ENCODE measurements around the gene DENND2A. TPM values are rescaled to one million over a fixed set of nuclear protein-coding genes. Genes with fewer than 3 reads are reported as not detected.

The DENND2A gene
- total and polyA plus RNA-seq, 4 donors, result 1.2 to 7.4 (median 2.3) TPM

DNA sequence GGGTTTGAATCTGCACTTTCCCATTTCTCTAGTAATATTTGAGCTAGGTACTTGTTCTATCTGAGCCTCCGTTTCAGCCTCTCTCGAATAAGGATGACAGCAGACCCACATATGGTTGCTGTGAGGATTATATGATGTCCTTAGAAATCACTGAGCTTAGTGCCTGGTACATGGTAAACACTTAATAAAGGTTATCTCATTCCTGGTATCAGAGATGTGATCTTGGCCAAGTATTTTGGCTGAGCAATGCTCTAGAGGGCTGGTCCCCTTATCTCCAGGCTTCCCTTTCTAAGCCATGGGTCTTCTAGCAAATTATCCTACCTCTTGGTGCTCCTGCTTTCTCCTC is 160.9 kb downstream of the DENND2A start:
- H3K4me3 ChIP-seq (ENCODE audit: low read depth in 1 of 3, low read length in 3 of 3), result peak overlapping the region; percentile 70 to 100 (median 82)
- peak overlapping the region; percentile 92 to 94 for H3K27ac ChIP-seq (ENCODE audit: low read depth in 1 of 2, low read length in 2 of 2)
- H3K9me3 ChIP-seq (ENCODE audit: control insufficient read depth in 4 of 4, low read length in 3 of 4), result no peaks in the 10 kb centered on the region
- peaks cover 3 to 26% (median 18%) of the 10 kb centered on the region in 4 donors for H3K4me1 ChIP-seq (ENCODE audit: control insufficient read depth in 4 of 4, insufficient read depth in 4 of 4, low read length in 3 of 4)
- H3K27me3 ChIP-seq (ENCODE audit: control insufficient read depth in 4 of 4, insufficient read depth in 4 of 4, low read length in 3 of 4), result no peaks in the 10 kb centered on the region
- H3K36me3 ChIP-seq (ENCODE audit: control insufficient read depth in 4 of 4, insufficient read depth in 3 of 4, low read depth in 1 of 4, low read length in 3 of 4), result no peaks in the 10 kb centered on the region
- DNase-seq (ENCODE audit: low spot score), result no peak
- H3K9ac ChIP-seq (ENCODE audit: low read depth in 1 of 2, low read length in 2 of 2), result peak overlapping the region in 1 of 2 donors; percentile 29
- WGBS, result 4% methylated on average over 2 of the region's 2 CpGs
- TF ChIP-seq FOXA2 (IDR thresholded peaks at IDR 0.05), result no peak
- no peak for TF ChIP-seq HNF4G (IDR thresholded peaks at IDR 0.05)
- no peak for TF ChIP-seq YY1 (IDR thresholded peaks at IDR 0.05)
- TF ChIP-seq GABPA (IDR thresholded peaks at IDR 0.05 in 1 of 2, conservative IDR thresholded peaks at IDR 0.05 in 1 of 2), result no peak
- TF ChIP-seq, protein P1, sequence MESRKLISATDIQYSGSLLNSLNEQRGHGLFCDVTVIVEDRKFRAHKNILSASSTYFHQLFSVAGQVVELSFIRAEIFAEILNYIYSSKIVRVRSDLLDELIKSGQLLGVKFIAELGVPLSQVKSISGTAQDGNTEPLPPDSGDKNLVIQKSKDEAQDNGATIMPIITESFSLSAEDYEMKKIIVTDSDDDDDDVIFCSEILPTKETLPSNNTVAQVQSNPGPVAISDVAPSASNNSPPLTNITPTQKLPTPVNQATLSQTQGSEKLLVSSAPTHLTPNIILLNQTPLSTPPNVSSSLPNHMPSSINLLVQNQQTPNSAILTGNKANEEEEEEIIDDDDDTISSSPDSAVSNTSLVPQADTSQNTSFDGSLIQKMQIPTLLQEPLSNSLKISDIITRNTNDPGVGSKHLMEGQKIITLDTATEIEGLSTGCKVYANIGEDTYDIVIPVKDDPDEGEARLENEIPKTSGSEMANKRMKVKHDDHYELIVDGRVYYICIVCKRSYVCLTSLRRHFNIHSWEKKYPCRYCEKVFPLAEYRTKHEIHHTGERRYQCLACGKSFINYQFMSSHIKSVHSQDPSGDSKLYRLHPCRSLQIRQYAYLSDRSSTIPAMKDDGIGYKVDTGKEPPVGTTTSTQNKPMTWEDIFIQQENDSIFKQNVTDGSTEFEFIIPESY (IDR thresholded peaks at IDR 0.05), result no peak
- TF ChIP-seq, protein P2, sequence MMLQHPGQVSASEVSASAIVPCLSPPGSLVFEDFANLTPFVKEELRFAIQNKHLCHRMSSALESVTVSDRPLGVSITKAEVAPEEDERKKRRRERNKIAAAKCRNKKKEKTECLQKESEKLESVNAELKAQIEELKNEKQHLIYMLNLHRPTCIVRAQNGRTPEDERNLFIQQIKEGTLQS (IDR thresholded peaks at IDR 0.05), result no peak
- TF ChIP-seq, protein P3, sequence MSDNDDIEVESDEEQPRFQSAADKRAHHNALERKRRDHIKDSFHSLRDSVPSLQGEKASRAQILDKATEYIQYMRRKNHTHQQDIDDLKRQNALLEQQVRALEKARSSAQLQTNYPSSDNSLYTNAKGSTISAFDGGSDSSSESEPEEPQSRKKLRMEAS (IDR thresholded peaks at IDR 0.05), result no peak
- no peak for TF ChIP-seq SP1 (IDR thresholded peaks at IDR 0.05)

DNA sequence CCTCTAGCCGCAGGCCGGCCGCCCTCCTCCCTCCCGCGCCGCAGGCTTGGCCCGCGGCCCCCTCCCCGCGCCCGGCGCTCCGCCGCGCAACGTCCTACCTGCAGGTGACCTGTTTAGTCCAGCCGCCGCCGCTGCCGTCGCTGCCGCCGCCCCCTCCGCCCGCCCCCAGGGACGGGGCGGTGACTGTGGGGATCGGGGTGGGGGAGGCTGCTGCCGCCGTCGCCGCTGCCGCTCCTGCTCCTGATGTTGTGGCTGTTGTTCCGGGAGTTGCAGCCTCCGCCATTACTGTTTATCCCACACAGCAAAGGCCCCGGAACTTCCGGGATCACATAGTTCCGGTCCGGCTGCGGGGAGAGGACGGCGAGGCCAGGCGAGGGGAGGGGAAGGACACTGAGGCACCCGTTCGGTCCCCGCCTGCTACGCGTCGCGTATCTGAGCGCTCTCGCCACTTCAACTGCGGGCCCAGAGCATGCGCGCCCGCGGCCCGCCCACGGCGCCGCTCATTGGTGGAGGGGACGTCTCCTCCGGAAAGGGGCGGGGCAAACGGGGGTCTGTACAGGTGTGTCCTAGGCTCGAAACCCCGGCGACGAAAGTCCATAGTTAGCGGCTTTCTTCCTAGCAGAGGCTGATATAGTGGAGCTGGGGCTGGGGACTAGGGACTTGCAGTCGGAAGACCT is 161.4 kb downstream of the DENND2A start, which contains the start of gene MKRN1:
TSS of gene MKRN1 (minus strand) at position 444 of the 677 bp plus-strand sequence. CDS start at position 283, 161 bp downstream.
- H3K27me3 ChIP-seq (ENCODE audit: control insufficient read depth in 4 of 4, insufficient read depth in 4 of 4, low read length in 3 of 4), result no peaks in the 10 kb centered on the region
- H3K27ac ChIP-seq (ENCODE audit: low read depth in 1 of 2, low read length in 2 of 2), result peak within 1 kb of the TSS; percentile 92 to 94
- H3K36me3 ChIP-seq (ENCODE audit: control insufficient read depth in 4 of 4, insufficient read depth in 3 of 4, low read depth in 1 of 4, low read length in 3 of 4), result no peaks in the 10 kb centered on the region
- peak within 1 kb of the TSS; percentile 85 to 100 (median 93) for H3K4me3 ChIP-seq (ENCODE audit: low read depth in 1 of 3, low read length in 3 of 3)
- H3K9me3 ChIP-seq (ENCODE audit: control insufficient read depth in 4 of 4, low read length in 3 of 4), result no peaks in the 10 kb centered on the region
- peaks cover 3 to 26% (median 18%) of the 10 kb centered on the region in 4 donors for H3K4me1 ChIP-seq (ENCODE audit: control insufficient read depth in 4 of 4, insufficient read depth in 4 of 4, low read length in 3 of 4)
- DNase-seq (ENCODE audit: low spot score), result peak; percentile 95
- peak within 1 kb of the TSS; percentile 78 to 85 for H3K9ac ChIP-seq (ENCODE audit: low read depth in 1 of 2, low read length in 2 of 2)
- TF ChIP-seq EGR1 (IDR thresholded peaks at IDR 0.05; ENCODE audit: low read depth in 2 of 2) (peak; percentile 30 to 52), FOXA1 (IDR thresholded peaks at IDR 0.05) (no peak), HNF4G (IDR thresholded peaks at IDR 0.05) (no peak), RAD21 (IDR thresholded peaks at IDR 0.05) (peak in 1 of 2 donors; percentile 35), JUND (IDR thresholded peaks at IDR 0.05) (no peak), RXRA (IDR thresholded peaks at IDR 0.05) (peak; percentile 41 to 56), NR2F2 (IDR thresholded peaks at IDR 0.05) (peak; percentile 44), FOXA2 (IDR thresholded peaks at IDR 0.05) (no peak), YY1 (IDR thresholded peaks at IDR 0.05) (peak; percentile 95), HNF4A (conservative IDR thresholded peaks at IDR 0.05) (peak; percentile 30 to 56), GABPA (IDR thresholded peaks at IDR 0.05 in 1 of 2, conservative IDR thresholded peaks at IDR 0.05 in 1 of 2) (peak; percentile 77 to 93), SP1 (IDR thresholded peaks at IDR 0.05) (peak; percentile 73), TAF1 (conservative IDR thresholded peaks at IDR 0.05) (peak; percentile 68)
- TF ChIP-seq, protein P3 (IDR thresholded peaks at IDR 0.05), result peak; percentile 66
- TF ChIP-seq, protein P4, sequence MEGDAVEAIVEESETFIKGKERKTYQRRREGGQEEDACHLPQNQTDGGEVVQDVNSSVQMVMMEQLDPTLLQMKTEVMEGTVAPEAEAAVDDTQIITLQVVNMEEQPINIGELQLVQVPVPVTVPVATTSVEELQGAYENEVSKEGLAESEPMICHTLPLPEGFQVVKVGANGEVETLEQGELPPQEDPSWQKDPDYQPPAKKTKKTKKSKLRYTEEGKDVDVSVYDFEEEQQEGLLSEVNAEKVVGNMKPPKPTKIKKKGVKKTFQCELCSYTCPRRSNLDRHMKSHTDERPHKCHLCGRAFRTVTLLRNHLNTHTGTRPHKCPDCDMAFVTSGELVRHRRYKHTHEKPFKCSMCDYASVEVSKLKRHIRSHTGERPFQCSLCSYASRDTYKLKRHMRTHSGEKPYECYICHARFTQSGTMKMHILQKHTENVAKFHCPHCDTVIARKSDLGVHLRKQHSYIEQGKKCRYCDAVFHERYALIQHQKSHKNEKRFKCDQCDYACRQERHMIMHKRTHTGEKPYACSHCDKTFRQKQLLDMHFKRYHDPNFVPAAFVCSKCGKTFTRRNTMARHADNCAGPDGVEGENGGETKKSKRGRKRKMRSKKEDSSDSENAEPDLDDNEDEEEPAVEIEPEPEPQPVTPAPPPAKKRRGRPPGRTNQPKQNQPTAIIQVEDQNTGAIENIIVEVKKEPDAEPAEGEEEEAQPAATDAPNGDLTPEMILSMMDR (IDR thresholded peaks at IDR 0.05; ENCODE audit: low read depth, low read length, missing input control), result no peak
- TF ChIP-seq, protein P5, sequence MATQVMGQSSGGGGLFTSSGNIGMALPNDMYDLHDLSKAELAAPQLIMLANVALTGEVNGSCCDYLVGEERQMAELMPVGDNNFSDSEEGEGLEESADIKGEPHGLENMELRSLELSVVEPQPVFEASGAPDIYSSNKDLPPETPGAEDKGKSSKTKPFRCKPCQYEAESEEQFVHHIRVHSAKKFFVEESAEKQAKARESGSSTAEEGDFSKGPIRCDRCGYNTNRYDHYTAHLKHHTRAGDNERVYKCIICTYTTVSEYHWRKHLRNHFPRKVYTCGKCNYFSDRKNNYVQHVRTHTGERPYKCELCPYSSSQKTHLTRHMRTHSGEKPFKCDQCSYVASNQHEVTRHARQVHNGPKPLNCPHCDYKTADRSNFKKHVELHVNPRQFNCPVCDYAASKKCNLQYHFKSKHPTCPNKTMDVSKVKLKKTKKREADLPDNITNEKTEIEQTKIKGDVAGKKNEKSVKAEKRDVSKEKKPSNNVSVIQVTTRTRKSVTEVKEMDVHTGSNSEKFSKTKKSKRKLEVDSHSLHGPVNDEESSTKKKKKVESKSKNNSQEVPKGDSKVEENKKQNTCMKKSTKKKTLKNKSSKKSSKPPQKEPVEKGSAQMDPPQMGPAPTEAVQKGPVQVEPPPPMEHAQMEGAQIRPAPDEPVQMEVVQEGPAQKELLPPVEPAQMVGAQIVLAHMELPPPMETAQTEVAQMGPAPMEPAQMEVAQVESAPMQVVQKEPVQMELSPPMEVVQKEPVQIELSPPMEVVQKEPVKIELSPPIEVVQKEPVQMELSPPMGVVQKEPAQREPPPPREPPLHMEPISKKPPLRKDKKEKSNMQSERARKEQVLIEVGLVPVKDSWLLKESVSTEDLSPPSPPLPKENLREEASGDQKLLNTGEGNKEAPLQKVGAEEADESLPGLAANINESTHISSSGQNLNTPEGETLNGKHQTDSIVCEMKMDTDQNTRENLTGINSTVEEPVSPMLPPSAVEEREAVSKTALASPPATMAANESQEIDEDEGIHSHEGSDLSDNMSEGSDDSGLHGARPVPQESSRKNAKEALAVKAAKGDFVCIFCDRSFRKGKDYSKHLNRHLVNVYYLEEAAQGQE (IDR thresholded peaks at IDR 0.05), result peak; percentile 61
- TF ChIP-seq, protein P1 (IDR thresholded peaks at IDR 0.05), result peak; percentile 22
- TF ChIP-seq, protein P2 (IDR thresholded peaks at IDR 0.05), result no peak
- under 1% methylated on average over 71 of the region's 71 CpGs for WGBS

Data from liver (tissue), 9 donors.